T-cell (primary cell): ENCODE results near the gene MDM1. TPM values are rescaled to one million over a fixed set of nuclear protein-coding genes. Genes with fewer than 3 reads are reported as not detected.

Experiments
- ATAC-seq, 4 experiments: fragments of 200-7000 bp in 3 of 4; fragments of 150-1000 bp in 1 of 4; cut with Tn5 transposase; replicated peaks in 1 of 4; 1 replicate in 3 of 4; 2 replicates in 1 of 4; pipeline ENCODE4 v1.10.0; 2021; ENCODE audit warnings: moderate library complexity in 3 of 4, mild to moderate bottlenecking in 2 of 4, moderate number of reproducible peaks in 1 of 4
- CTCF ChIA-PET, 2 donors: fragments of 300-600 bp; sonication (Branson Sonifier 250); formaldehyde crosslinking; loops; one replicate each; lab custom pipeline; 2022; ENCODE audit warnings: antibody characterized with exemption in 2 of 2; lab: Charles Lee
- POLR2A ChIA-PET, 2 donors: fragments of 300-600 bp; sonication (Branson Sonifier 250); formaldehyde crosslinking; loops; one replicate each; lab custom pipeline; 2022; ENCODE audit warnings: antibody characterized with exemption in 2 of 2; lab: Charles Lee
- DNase-seq, 35 experiments: peaks; one replicate each; pipeline versions ENCODE4 v3.0.0 to v3.0.0-alpha.2; 2013 to 2023
- H3K27ac ChIP-seq: one replicate; pipeline ENCODE4 v1.5.1; 2013; ENCODE audit warnings: low read length
- H3K27me3 ChIP-seq, 2 experiments: replicated peaks in 1 of 2; 1 replicate in 1 of 2; 2 replicates in 1 of 2; pipeline versions ENCODE4 v1.6.1 to v1.7.0; 2013; ENCODE audit warnings: low read length in 1 of 2, mixed read lengths in 1 of 2; ENCODE audit not compliant: control insufficient read depth in 2 of 2, insufficient read depth in 2 of 2; ENCODE audit errors: extremely low read depth in 1 of 2
- H3K36me3 ChIP-seq, 2 donors: 1 replicate in 1 of 2; 2 replicates in 1 of 2; pipeline versions ENCODE4 v1.6.1 to v1.7.0; 2013; ENCODE audit warnings: low read length in 1 of 2; ENCODE audit not compliant: control insufficient read depth in 2 of 2, insufficient read depth in 1 of 2; ENCODE audit errors: extremely low read depth in 1 of 2
- H3K4me1 ChIP-seq, 2 experiments: 1 replicate in 1 of 2; 2 replicates in 1 of 2; pipeline versions ENCODE4 v1.6.1 to v1.7.0; 2013; ENCODE audit warnings: low read length in 2 of 2, mixed read lengths in 1 of 2; ENCODE audit not compliant: insufficient read depth in 2 of 2, control insufficient read depth in 1 of 2; ENCODE audit errors: extremely low read depth in 1 of 2
- H3K4me3 ChIP-seq, 2 donors: 1 replicate in 1 of 2; 2 replicates in 1 of 2; pipeline versions ENCODE4 v1.5.1 to v1.7.0; 2013; ENCODE audit warnings: mild to moderate bottlenecking in 2 of 2, low read length in 1 of 2, moderate library complexity in 1 of 2; ENCODE audit not compliant: control insufficient read depth in 1 of 2; ENCODE audit errors: extremely low read depth in 1 of 2
- H3K9me3 ChIP-seq: 2 replicates; pipeline ENCODE4 v1.7.0; 2013
- H3K27ac Mint-ChIP-seq, 2 donors: one replicate each; pipeline ENCODE4 v1.8.0; 2020 to 2021; ENCODE audit warnings: mild to moderate bottlenecking in 2 of 2, mixed read lengths in 2 of 2
- H3K27me3 Mint-ChIP-seq, 2 donors: one replicate each; pipeline ENCODE4 v1.8.0; 2021 to 2022; ENCODE audit warnings: mixed read lengths in 2 of 2
- H3K36me3 Mint-ChIP-seq: one replicate; pipeline ENCODE4 v1.8.0; 2021; ENCODE audit warnings: mixed read lengths
- H3K4me1 Mint-ChIP-seq, 3 donors: one replicate each; pipeline ENCODE4 v1.8.0; 2020 to 2022; ENCODE audit warnings: mixed read lengths in 3 of 3, mild to moderate bottlenecking in 1 of 3
- H3K4me3 Mint-ChIP-seq, 3 donors: one replicate each; pipeline ENCODE4 v1.8.0; 2020 to 2022; ENCODE audit warnings: mild to moderate bottlenecking in 3 of 3, mixed read lengths in 3 of 3, moderate library complexity in 3 of 3
- H3K9me3 Mint-ChIP-seq, 3 donors: one replicate each; pipeline ENCODE4 v1.8.0; 2020 to 2022; ENCODE audit warnings: mixed read lengths in 3 of 3
- WGBS: methylation state at CpG from one replicate; pipeline ENCODE4 v1.1.5; 2013; ENCODE audit warnings: missing lambda C conversion rate; ENCODE audit not compliant: insufficient coverage; 5-methylcytosine and 5-hydroxymethylcytosine counted together
- total RNA-seq, 35 experiments: library from RNA in 6 of 35; stranded (reverse) in 6 of 35; fragments of 120-200 nt in 1 of 35; gene quantifications; one replicate each; pipeline versions ENCODE4 v1.2.1 to v1.2.4 and lab custom pipeline; 2013 to 2026

MDM1 gene
- total RNA-seq, 5 donors from 2014 or later (not counting 1 experiment from before 2014, with no cell fraction given), result 21.1 to 25.7 (median 23.8) TPM

DNA sequence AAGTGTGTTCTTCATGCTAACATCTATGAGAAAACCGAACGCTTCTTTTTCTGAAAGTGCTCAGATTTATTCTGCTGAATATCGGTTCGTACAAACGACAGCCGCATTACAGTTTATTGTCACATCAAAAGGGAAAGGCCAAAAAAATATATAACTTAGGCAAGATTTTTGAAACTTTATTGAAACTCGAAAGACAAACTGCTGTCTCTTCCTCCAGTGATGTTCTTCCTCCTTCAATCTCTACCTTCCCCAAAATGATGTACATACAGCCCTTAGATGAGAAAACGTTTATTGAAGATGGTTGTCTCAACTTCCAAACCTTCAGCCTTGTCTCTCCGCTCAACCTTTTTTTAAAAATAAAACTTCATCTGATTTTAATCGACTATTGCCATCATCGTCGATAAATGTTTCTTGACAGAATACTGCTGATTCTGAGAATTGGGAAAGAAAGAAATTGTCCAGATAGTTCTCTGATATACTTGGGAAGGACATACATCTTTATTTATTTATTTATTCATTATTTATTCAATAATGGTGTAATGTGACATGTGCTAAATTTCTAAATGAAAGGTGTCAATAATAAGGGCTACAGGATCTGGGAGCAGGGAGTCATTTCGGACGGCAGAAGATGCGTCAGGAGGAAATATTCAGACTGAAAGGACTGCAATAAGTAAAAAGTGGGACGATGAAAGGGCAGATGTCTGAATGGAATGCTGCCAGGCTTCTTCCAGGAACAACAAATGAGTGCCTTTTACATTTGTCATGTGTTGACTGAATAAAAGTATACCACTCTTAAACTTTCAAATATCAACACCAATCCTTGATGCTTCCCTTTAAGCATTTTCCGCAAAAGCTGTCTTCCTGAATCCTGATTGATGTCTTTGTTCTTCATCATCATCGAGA lies 817 bp upstream of the MDM1 start:
- Mint-ChIP-seq H3K27me3 (no peaks in the 10 kb centered on the region), H3K9me3 (no peaks in the 10 kb centered on the region), H3K27ac (peak overlapping the region; percentile 80 to 92), H3K4me3 (peak overlapping the region; percentile 85 to 89 (median 86)), H3K36me3 (peaks cover 4% of the 10 kb centered on the region), H3K4me1 (peaks cover 46 to 50% (median 47%) of the 10 kb centered on the region in 3 donors)
- H3K4me1 ChIP-seq, result peaks cover 18 to 23% of the 10 kb centered on the region in 2 experiments
- 50% methylated on average over 6 of the region's 18 CpGs for WGBS
- H3K27ac ChIP-seq, result peak overlapping the region; percentile 59
- CTCF ChIA-PET, result interaction anchor here in 1 of 2 donors (0.9 kb wide), 1 partner anchor 111 kb away, joined by 3 read pairs; no protein-coding TSS in a partner anchor
- POLR2A ChIA-PET, result interaction anchor here in 1 of 2 donors (0.7 kb wide), 1 partner anchor 292 kb away, joined by 3 read pairs; no protein-coding TSS in a partner anchor
- H3K36me3 ChIP-seq, result peaks cover 0 to 9% of the 10 kb centered on the region in 2 donors
- H3K4me3 ChIP-seq, result peak overlapping the region; percentile 60 to 76
- DNase-seq (no peak), ATAC-seq (no peak)
- no peaks in the 10 kb centered on the region for H3K9me3 ChIP-seq
- no peaks in the 10 kb centered on the region for H3K27me3 ChIP-seq

GRCh38 chr12:68331500-68331868 lies 678 bp downstream of the MDM1 start:
- Mint-ChIP-seq H3K4me3 (peak overlapping the region; percentile 85 to 89 (median 86)), H3K27ac (peak overlapping the region; percentile 53 to 92), H3K9me3 (no peaks in the 10 kb centered on the region), H3K27me3 (no peaks in the 10 kb centered on the region), H3K36me3 (peaks cover 8% of the 10 kb centered on the region), H3K4me1 (peaks cover 48 to 56% (median 53%) of the 10 kb centered on the region in 3 donors)
- Histone ChIP-seq H3K4me3 (peak overlapping the region; percentile 60 to 76), H3K36me3 (peaks cover 0 to 19% of the 10 kb centered on the region in 2 donors), H3K27me3 (no peaks in the 10 kb centered on the region), H3K9me3 (no peaks in the 10 kb centered on the region), H3K27ac (no peak overlapping the region), H3K4me1 (peaks cover 18 to 23% of the 10 kb centered on the region in 2 experiments)
- ATAC-seq (no peak), DNase-seq (peak in 1 of 35 experiments; percentile 12)
- CTCF ChIA-PET, result interaction anchor here in 1 of 2 donors (1.2 to 1.4 kb wide), 2 partner anchors 11 to 14 kb away, joined by 4 to 9 read pairs; no protein-coding TSS in a partner anchor
- POLR2A ChIA-PET, result no interaction called here
- WGBS, result 100% methylated on average over 1 of the region's 9 CpGs

DNA sequence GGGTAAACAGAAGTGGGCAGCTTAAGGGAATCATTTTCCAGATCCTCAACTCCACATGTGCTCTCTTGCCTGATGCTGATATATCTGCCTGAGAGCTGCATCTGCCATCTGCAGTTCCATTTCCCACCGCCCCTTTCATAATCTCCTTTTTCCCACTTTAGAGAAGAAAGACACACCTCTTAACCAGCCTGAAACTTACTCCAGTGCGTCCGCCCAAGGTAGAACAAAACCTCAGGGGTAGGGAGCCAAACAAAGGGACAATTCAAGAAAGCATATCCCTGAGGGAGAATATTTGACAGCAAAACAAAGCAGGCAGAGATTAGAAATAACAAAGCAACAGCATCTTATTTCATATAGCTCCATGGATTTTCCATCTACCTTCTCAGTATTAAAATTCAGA lies 4.3 kb downstream of the MDM1 start:
- WGBS, result no CpG with 5 or more reads among the region's 3 CpGs
- Mint-ChIP-seq H3K36me3 (peaks cover 27% of the 10 kb centered on the region), H3K27me3 (no peaks in the 10 kb centered on the region), H3K9me3 (no peaks in the 10 kb centered on the region), H3K4me3 (no peak overlapping the region), H3K27ac (peak overlapping the region in 1 of 2 donors; percentile 45), H3K4me1 (peaks cover 33 to 50% (median 40%) of the 10 kb centered on the region in 3 donors)
- Histone ChIP-seq H3K27me3 (no peaks in the 10 kb centered on the region), H3K4me3 (no peak overlapping the region), H3K9me3 (no peaks in the 10 kb centered on the region), H3K36me3 (peaks cover 4 to 20% of the 10 kb centered on the region in 2 donors), H3K27ac (no peak overlapping the region), H3K4me1 (peaks cover 3 to 10% of the 10 kb centered on the region in 2 experiments)
- ATAC-seq (no peak), DNase-seq (no peak)
- ChIA-PET POLR2A (interaction anchor here in 1 of 2 donors (0.6 kb wide), 1 partner anchor 22 kb away, joined by 3 read pairs; no protein-coding TSS in a partner anchor), CTCF (interaction anchor here in 1 of 2 donors (0.7 kb wide), 1 partner anchor 150 kb away, joined by 3 read pairs; no protein-coding TSS in a partner anchor)

GRCh38 chr12:68326716-68327115 lies 5.4 kb downstream of the MDM1 start:
- POLR2A ChIA-PET, result no interaction called here
- Mint-ChIP-seq H3K27me3 (no peaks in the 10 kb centered on the region), H3K36me3 (peaks cover 32% of the 10 kb centered on the region)

GRCh38 chr12:68325966-68326365 lies 6.2 kb downstream of the MDM1 start:
- no peaks in the 10 kb centered on the region for H3K27me3 Mint-ChIP-seq
- no CpG with 5 or more reads among the region's 1 CpG for WGBS
- no peak overlapping the region for H3K4me3 Mint-ChIP-seq
- Histone ChIP-seq H3K36me3 (peaks cover 4 to 24% of the 10 kb centered on the region in 2 donors), H3K9me3 (no peaks in the 10 kb centered on the region), H3K4me1 (peaks cover 0 to under 1% of the 10 kb centered on the region in 2 experiments), H3K4me3 (no peak overlapping the region), H3K27ac (no peak overlapping the region), H3K27me3 (no peaks in the 10 kb centered on the region)
- H3K27ac Mint-ChIP-seq, result peak overlapping the region in 1 of 2 donors; percentile 7
- H3K9me3 Mint-ChIP-seq, result no peaks in the 10 kb centered on the region
- ATAC-seq (no peak), DNase-seq (no peak)
- CTCF ChIA-PET, result interaction anchor here in 1 of 2 donors (1.4 kb wide), 1 partner anchor 89 kb away, joined by 5 read pairs; no protein-coding TSS in a partner anchor
- peaks cover 19 to 35% (median 26%) of the 10 kb centered on the region in 3 donors for H3K4me1 Mint-ChIP-seq
- H3K36me3 Mint-ChIP-seq, result peaks cover 32% of the 10 kb centered on the region
- POLR2A ChIA-PET, result no interaction called here

More at GRCh38 chr12:68326716-68327115, 5.4 kb downstream of the MDM1 start:
- Mint-ChIP-seq H3K27ac (peak overlapping the region in 1 of 2 donors; percentile 29), H3K9me3 (no peaks in the 10 kb centered on the region), H3K4me3 (no peak overlapping the region), H3K4me1 (peaks cover 26 to 43% (median 34%) of the 10 kb centered on the region in 3 donors)
- no CpG with 5 or more reads among the region's 3 CpGs for WGBS
- H3K4me3 ChIP-seq, result no peak overlapping the region
- H3K9me3 ChIP-seq, result no peaks in the 10 kb centered on the region
- DNase-seq (no peak), ATAC-seq (no peak)
- H3K4me1 ChIP-seq, result peaks cover 0 to 8% of the 10 kb centered on the region in 2 experiments
- CTCF ChIA-PET, result interaction anchor here in 1 of 2 donors (0.6 to 1.4 kb wide), 5 partner anchors 90 to 1040 kb away, joined by 3 to 6 read pairs (median 3); no protein-coding TSS in a partner anchor
- peaks cover 4 to 24% of the 10 kb centered on the region in 2 donors for H3K36me3 ChIP-seq
- no peaks in the 10 kb centered on the region for H3K27me3 ChIP-seq
- no peak overlapping the region for H3K27ac ChIP-seq

DNA sequence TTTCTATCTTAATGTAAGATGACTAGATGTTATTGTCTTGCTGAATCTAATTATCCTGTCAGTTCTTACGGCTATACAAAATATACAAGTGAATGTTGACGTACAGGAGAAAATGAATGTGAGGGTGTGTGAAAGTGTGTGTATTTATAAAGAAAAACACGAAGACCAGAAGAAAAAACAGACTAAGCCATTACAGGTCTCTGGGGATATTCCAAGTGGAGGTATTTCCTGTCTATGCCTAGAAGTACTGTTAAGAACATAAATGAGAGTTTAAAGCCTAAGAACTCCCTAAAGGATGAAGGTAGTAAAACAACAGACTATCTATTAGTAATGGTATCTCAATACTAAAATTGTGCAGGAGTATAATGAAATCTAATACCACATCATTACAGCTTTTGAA lies 7.6 kb downstream of the MDM1 start:
- WGBS, result no CpG with 5 or more reads among the region's 3 CpGs
- Mint-ChIP-seq H3K9me3 (no peaks in the 10 kb centered on the region), H3K36me3 (peaks cover 35% of the 10 kb centered on the region), H3K27me3 (no peaks in the 10 kb centered on the region), H3K4me3 (no peak overlapping the region), H3K4me1 (peaks cover 13 to 28% (median 20%) of the 10 kb centered on the region in 3 donors), H3K27ac (no peak overlapping the region)
- Histone ChIP-seq H3K27me3 (no peaks in the 10 kb centered on the region), H3K9me3 (no peaks in the 10 kb centered on the region), H3K36me3 (peaks cover 4 to 23% of the 10 kb centered on the region in 2 donors), H3K4me3 (no peak overlapping the region), H3K4me1 (no peaks in the 10 kb centered on the region), H3K27ac (no peak overlapping the region)
- DNase-seq, result no peak
- ChIA-PET POLR2A (no interaction called here), CTCF (interaction anchor here in 1 of 2 donors (0.8 kb wide), 1 partner anchor 102 kb away, joined by 3 read pairs; no protein-coding TSS in a partner anchor)
- no peak for ATAC-seq
